K562 (cell line): ENCODE data around the gene WDR83.

Experiments used
- ATF4 ChIP-seq: fragments of 450-650 bp; formaldehyde crosslinking; IDR thresholded peaks from 2 replicates; pipeline ENCODE4 v1.4.0; 2022; ENCODE audit warnings: mild to moderate bottlenecking, moderate library complexity
- BRD4 ChIP-seq: fragments of 200-600 bp; sonication (generic); IDR thresholded peaks from 2 replicates; pipeline ENCODE4 v1.6.1; 2017; ENCODE audit warnings: inconsistent platforms
- CTCF ChIP-seq, 3 experiments: IDR thresholded peaks in 2 of 3; conservative IDR thresholded peaks in 1 of 3; 2 replicates each; pipeline ENCODE4 v1.5.1; 2011 to 2012; ENCODE audit warnings: low read length in 3 of 3, mild to moderate bottlenecking in 3 of 3, control low read depth in 2 of 3, improper control_type of control experiment in 1 of 3, inconsistent platforms in 1 of 3, low read depth in 1 of 3, mixed read lengths in 1 of 3, moderate library complexity in 1 of 3; ENCODE audit not compliant: insufficient read depth in 2 of 3
- HNRNPK ChIP-seq: fragments of 200-400 bp; formaldehyde crosslinking; IDR thresholded peaks from one replicate; pipeline ENCODE4 v1.6.1; 2018; ENCODE audit warnings: mild to moderate bottlenecking, low read depth, low read length; ENCODE audit not compliant: poor library complexity, severe bottlenecking
- IRF1 ChIP-seq: sonication (generic); formaldehyde crosslinking; IDR thresholded peaks from 2 replicates; pipeline ENCODE4 v1.8.0; 2022; ENCODE audit warnings: missing genetic modification reagents, mild to moderate bottlenecking, borderline replicate concordance
- MAZ ChIP-seq, 2 experiments: fragments of 450-650 bp in 1 of 2; sonication (generic) in 1 of 2; formaldehyde crosslinking; IDR thresholded peaks in 1 of 2; conservative IDR thresholded peaks in 1 of 2; 2 replicates each; pipeline versions ENCODE4 v1.4.0 to v1.5.0; 2020; ENCODE audit warnings: mild to moderate bottlenecking in 1 of 2, missing genetic modification reagents in 1 of 2
- PHB2 ChIP-seq: fragments of 450-650 bp; IDR thresholded peaks from 2 replicates; pipeline ENCODE4 v1.6.1; 2017; ENCODE audit warnings: low read depth
- POLR2AphosphoS2 ChIP-seq: IDR thresholded peaks from 2 replicates; pipeline ENCODE4 v1.6.1; 2012; ENCODE audit warnings: low read length, improper control_type of control experiment
- SP1 ChIP-seq: sonication (generic); formaldehyde crosslinking; IDR thresholded peaks from 2 replicates; pipeline ENCODE4 v1.8.1; 2022; ENCODE audit warnings: mild to moderate bottlenecking, missing genetic modification reagents
- ZSCAN29 ChIP-seq: fragments of 450-650 bp; IDR thresholded peaks from 2 replicates; pipeline ENCODE4 v1.6.1; 2017

DNA sequence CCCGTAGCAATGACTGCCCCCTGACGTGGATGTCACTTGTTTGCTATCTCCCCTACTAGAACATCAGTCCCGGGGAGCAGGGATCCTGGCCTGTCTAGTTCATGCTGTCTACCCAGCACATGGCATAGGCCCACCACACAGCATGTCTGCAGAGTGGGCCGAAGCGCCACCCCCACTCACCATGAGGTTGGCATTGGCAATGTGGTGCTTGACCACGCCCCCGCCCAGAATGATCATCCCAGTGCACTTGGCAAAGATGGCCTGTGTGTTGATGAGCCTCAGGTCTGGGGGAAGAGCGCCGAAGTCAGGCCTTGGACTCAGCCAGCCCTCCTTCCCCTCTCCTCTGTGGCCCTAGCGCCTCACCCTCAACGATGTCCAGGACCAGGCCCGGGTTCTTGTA lies 10.3 kb downstream of the WDR83 start:
- TF ChIP-seq MAZ (CRISPR knock-in tag; conservative IDR thresholded peaks at IDR 0.05 in 1 of 2, IDR thresholded peaks at IDR 0.05 in 1 of 2) (no peak), CTCF (IDR thresholded peaks at IDR 0.05 in 2 of 3, conservative IDR thresholded peaks at IDR 0.05 in 1 of 3; ENCODE audit: insufficient read depth in 2 of 3, low read depth in 1 of 3, low read length in 3 of 3) (no peak), ATF4 (CRISPR knock-in tag) (no peak), ZSCAN29 (no peak), IRF1 (CRISPR knock-in tag) (no peak), SP1 (CRISPR knock-in tag) (no peak), HNRNPK (no peak), PHB2 (no peak), BRD4 (no peak), POLR2AphosphoS2 (no peak)
